ENCODE measurements around the gene IL1RAPL2.
"Not testable (repeated sequence)": the region's sequence is repeated elsewhere in the genome, so short reads cannot be mapped to it uniquely, and the experiment has no call there.

Gene IL1RAPL2

DNA sequence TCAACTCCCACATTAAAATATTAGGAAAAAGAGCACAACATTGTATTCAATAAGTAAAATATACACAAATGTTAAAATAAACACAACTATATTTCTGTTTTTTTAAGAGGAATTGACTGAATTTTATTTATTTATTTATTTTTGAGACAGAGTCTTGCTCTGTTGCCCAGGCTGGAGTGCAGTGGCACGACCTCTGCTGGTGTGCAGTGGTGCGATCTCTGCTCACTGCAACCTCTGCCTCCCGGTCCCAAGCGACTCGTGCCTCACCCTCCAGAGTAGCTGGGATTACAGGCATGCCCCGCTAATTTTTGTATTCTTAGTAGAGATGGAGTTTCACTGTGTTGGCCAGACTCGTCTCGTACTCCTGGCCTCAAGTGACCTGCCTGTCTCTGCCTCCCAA, 623.1 kb downstream of the IL1RAPL2 start:
- DNase-seq, result no peak

DNA sequence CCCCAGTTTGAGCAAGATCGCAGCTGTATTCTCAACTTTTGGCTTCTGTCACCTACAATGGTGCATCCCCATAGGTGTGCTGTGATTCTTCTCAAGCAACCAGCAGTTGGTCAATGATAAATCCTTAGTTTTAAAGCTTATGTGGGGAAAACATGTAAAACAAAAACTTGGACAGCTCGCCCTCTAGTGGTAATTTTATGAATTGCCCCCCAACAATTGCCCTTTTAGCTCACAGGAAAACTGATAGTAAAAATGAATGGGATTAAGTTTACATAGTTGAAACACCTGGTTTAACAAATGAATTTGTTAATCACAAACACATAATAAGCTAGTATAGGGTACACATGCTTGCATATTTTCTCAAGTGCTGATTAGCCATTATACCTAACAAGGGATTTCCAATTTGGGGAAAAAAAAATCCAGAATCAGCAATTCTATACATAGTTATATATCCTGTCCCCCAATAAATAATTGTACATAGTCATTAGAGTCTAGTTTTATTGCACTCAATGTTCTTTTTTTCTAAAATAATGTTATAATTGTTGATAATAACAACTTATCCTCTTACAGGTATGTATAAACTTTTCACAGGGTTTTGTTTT, 624.4 kb downstream of the IL1RAPL2 start:
- peak in 1 of 2 donors; percentile 28 for DNase-seq

DNA sequence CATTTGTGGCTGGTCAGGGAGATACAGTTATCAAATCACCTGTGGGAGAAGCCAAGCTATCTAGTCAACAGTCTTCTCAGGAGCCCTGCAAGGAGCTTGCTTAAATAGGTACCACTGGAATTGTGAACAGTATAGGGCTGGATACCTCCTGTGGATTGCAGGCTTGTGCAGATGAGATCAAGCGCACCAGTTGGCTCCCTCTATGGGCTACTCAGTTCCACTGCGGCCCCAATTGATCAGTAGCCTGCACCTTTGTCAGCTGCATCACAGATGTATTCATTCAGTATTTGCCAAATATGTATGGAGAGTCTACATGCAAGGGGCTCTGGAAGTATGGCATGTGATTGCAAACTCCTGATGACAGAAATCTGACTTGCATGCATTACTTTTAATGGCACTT, 625.9 kb downstream of the IL1RAPL2 start:
- DNase-seq, result no peak

DNA sequence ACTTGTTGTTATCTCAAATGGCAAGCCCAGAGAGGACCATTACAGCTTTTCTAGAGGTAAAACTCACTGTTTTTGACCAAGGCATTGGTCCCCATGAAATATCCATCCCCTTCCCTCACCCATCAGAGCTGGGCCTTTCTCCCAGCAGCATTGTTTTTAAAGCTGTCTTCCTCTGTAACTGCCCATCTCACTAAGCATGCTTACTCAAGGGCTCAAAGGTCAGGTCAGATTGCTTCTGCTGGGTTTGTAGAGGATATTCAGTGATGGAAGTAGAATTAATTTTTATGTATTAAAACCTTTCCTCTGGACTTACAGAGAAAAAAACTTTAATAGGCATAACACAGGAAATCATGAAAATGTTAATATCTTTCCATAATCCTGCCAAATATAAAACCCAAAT, 643.4 kb downstream of the IL1RAPL2 start:
- no peak for DNase-seq

DNA sequence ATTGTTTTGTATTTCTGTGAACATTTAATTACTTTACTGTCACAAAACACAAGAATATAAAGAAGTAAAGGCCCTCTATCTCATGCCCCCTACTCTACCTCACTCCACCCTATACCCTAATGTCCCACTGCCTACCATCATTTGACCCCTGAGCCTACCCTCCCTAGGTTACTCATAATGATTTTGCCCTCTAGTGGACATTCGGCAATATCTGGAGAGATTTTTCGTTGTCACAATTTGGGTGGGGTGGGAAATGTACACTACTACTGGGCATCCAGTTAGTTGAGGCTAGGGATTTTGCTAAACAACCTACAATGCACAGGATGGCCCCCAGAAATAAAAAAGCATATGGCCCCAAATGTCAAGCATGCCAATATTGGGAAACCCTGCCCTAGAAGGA, 644.3 kb downstream of the IL1RAPL2 start:
- DNase-seq, result no peak

DNA sequence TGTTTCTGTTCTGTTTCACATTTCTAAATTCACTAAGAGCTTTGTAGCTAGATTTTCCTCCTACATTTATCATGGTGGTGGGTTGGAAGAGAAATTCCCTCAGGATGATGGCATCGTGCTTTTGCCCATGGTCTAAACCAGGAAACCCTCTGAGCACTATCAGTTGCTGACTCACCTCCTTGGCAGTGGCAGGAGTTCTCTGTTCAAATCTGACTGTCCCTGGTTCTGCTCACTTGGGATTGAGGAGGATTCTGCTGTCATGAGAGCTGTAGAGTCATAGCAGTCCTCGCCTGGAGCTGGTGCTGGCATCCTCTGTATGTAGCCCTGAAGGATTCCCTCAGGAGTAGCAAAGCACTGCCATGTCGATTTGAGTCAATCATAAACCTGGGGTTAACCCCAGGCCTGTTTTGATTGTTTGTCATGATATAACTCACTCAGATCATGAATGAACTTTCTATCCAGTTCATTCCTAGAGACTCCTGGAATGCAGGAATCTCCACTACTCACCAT, 645.1 kb downstream of the IL1RAPL2 start:
- no peak for DNase-seq

DNA sequence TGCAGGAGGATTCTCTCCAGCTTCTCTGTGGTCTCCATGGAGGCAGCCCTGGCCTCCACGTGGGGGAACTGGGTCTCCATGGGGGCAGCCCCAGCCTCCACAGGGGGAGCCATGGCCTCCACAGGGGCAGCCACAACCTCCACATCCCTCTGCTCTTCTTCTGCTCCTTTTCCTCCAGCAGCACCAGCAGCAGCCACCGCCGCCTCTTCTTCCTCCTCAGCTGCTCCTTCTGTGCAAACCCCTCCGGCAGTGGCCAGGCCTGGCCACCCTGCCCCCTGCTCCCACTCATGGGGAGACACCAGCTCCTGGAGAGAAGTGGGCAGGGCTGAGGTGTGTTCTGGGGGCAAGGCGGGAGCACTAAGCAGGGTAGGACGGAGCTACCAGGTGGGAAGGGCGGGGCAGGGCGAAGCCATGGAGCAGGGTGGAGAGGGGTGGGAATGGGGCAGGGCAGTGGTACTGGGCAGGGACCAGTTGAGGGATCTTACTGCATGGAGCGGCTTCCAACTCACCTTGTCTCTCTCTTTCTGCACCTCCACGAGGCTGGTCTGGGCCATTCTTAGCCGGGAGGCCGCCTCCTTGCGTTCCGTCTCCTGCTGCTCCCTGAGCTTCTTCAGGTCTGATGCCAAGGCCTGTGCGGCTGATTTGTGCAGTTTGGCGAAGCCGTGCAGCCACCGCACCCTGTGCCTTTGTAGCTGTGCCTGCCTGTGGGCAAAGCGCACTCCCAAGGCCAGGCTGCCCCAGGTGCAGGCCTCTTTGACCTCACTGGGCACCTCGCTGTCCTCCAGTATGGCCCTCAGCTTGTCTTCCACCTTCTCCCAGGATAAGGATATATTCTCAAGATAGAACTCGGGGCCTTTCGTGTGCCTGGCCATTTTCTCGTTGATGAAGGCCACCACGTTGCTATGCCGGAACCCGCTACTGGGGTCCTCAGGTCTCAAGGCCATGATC, 653.7 kb downstream of the IL1RAPL2 start:
- no peak for DNase-seq

DNA sequence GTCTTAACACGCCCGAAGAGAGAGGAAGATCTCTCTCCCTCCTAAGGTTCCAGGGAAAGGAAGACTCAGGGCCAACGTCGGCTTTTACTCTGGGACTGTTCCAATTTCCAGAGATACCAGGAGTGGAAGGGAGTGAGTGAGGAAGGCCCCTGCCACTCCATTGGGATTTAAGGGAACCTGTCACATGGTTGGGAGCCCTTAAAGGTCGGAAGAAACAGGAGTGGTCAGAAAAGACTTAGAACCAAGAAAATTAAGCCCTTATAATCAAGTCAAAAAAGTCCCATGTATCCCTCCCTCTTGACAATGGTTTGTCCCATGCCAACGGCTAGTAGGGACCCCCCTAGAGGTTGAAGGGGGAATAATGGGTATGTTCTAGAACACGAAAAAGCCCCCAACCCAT, 654.6 kb downstream of the IL1RAPL2 start, which contains the start of gene TEX13A:
TEX13A (minus strand) TSS at position 59 of the 400 bp plus-strand sequence. CDS start 297 bp downstream, outside the sequence.
- no peak for DNase-seq

DNA sequence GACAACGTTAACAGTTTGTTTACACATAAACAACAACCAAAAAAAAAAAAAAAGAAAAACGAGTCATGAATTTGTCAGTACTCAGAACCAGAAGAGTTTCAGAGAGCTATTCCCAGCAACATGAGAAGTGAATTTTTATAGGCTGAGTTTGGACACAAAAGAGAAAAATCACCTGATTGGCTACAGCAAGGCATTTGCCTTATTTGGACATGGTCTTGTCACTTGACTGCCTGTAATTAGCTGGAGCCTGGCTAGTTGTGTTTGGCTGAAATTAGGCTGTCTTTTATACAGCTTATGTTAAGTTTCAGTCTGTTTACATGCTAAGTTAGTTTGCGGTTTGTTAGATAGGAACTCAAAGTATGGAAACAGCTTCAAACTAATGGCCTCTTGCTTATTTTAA, 655.4 kb downstream of the IL1RAPL2 start:
- DNase-seq, result no peak

DNA sequence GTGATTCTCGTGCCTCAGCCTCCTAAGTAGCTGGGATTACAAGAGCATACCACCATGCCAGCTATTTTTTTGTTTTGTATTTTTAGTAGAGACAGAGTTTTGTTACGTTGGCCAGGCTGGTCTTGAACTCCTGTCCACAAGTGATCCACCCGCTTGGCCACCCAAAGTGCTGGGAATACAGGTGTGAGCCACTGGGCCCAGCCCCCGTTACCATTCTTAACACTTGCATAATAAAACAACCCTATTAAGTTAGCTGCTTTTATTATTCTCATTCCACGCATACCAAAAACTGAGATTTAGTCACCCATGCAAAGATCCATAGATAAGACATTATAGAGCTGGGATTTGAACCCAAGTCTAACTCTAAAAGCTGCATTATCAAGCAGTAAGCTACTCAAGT, 660.5 kb downstream of the IL1RAPL2 start:
- no peak for DNase-seq

DNA sequence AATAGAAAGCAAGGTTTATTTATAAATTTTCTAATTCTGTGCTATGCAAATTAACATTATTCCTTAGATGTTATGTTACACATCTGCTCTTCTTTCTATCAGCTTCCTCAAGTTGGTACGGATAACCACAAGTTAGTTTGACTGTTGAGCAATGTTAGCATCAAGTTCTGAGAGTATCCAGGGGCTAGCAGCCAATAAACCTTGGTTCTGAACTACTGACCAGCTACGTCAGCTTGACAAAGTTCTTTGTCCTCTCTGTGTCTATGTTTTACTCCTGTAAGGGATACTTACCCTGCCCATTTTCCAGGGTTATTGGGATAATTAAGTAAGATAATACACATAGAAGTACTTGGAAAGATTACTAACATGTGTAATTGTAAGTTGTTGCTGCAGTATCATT, 662.6 kb downstream of the IL1RAPL2 start:
- no peak for DNase-seq

DNA sequence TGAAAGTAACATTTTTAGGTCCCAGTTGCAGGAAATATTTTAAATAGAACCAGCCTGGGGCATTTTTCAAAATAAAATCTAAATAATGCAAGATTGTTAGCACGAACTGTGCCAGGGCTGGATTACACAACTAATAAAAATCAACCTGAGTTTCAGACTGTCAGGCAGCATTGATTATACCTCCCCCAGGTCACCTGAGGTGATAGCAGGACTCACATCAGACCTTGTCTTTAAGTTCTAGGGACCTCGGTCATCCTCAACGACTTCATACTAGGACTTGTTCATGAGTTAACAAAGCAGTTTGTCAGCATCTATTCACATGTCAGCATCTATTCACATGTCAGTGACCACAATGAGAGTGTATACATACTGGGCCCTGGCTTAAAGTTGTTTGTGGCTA, 663.1 kb downstream of the IL1RAPL2 start:
- no peak for DNase-seq

DNA sequence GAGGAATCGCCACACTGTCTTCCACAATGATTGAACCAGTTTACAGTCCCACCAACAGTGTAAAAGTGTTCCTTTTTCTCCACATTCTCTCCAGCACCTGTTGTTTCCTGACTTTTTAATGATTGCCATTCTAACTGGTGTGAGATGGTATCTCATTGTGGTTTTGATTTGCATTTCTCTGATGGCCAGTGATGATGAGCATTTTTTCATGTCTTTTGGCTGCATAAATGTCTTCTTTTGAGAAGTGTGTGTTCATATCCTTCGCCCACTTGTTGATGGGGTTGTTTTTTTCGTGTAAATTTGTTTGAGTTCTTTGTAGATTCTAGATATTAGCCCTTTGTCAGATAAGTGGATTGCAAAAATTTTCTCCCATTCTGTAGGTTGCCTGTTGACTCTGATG, 671.4 kb downstream of the IL1RAPL2 start:
- DNase-seq, result not testable (repeated sequence)

DNA sequence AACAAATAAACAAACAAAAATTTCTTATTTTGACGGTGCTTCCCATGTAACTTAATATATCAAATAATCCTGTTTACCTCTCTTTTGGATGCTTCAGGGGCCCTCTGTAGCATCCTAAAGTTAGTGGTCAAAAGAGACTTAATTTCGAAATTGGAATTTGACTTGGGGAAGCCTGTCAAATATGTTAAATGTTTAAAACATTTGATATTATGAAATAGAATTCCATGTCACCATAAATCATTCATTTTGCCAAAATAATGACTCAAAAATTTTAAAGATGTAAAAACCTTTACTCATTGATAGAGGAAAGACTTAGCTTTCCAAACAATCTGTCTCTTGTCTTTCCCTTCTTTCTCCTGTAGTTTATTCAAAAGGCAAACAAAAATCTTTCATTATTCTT, 675.1 kb downstream of the IL1RAPL2 start:
- no peak for DNase-seq

DNA sequence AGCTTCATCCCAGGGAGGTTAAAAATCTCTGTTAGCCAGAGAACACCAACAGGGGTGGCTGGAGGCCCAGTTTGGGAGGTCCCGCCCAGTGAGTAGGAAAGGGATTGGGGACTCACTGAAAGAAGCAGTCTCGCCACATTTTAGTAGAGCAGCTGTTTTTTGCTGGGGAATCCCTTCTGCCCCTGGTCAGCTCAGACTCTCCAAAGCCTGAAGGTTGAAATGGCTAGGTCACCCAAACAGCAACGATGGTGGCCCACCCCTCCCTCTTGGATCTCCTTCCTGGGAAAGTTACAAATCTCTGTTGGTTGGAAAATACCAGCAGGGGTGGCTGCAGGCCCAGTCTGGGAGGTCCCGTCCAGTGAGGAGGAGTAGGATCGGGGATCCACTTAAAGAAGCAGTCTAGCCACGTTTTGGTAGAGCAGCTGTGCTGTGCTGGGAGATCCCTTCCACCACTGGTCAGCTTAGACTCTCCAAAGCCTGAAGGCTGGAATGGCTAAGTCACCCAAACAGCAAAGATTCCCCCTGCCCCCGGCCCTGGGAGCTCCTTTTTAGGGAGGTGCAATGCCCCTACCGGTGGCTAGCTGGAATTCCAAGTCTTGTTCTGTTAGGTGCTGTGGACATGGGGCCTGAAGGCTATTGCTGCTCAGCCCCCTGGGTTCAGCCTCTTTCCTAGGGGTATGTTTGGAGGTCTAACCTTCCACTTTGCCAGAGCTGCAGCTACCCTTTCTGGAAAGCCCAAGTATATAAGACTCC, 694.5 kb downstream of the IL1RAPL2 start:
- no peak for DNase-seq

DNA sequence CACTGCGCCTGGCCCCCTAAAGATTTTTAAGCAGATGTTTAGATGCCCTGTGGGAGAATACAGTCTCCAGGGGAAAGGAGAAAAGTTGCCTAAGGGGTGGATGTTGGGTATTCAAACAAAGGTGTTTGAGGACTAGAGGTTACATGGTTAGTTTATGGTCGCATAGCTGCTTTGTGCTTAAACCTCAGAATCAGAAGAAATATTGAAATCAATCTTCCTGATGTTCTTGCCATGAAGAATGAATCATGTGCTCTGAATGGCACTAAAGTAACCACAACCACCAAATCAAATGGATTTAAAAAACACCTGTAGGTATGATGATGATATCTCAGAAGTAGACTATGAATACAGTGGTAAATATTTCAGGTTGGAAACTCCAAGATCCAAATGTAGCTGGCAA, 697.2 kb downstream of the IL1RAPL2 start:
- DNase-seq, result no peak

DNA sequence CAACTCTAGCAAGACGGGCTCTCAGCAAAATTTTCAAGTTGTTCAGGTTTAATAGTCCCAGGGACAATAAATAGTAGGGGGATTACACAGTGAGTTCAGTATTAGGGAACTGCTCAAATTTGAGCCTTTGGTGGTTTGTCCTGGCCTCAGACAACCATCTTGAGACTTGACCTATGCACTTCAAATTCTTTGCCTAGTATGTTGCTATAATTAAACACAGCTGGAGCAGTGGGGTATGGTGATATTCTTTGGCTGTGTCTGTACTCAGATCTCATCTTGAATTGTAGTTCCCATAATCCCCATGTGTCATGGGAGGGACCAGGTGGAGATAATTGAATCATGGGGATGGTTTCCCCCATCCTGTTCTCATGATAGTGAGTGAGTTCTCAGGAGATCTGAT, 697.8 kb downstream of the IL1RAPL2 start:
- no peak for DNase-seq

DNA sequence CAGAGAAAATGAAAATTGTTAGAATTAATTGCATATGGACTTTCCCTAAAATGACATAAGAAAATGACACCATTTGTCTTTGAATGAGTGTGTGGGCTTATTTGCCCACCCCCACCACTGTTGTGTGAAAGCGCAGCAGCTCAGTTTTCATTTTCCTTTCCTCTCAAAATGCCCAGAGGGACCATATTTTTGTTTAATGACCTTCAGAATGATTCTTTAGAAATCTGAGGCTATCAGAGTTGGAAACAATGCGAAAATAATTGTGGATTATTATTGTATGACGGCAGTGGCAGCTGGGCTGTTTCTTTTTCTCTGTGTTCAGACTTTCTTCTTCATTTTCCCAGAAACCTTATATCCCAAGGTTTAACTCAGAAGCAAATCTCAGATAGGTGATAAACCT, 699.1 kb downstream of the IL1RAPL2 start:
- DNase-seq, result no peak

DNA sequence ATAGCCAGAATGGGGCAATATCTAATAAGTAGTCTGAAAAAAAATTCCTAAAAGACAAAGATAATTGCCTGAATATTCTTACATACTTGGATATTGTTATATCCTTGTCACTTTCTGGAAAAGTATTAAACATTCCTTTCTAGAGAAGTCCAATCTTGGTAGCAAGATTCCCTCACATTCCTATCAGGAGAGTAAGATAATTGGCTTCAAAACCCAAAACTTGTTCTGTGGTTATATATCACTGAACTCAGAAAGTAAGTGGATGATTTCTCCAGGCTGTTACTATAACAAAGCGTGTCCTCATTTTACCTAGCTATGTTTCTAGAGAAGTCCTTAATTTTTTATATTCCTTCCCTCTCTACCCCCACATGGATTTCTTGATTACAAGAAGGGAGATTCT, 700.5 kb downstream of the IL1RAPL2 start:
- no peak for DNase-seq

DNA sequence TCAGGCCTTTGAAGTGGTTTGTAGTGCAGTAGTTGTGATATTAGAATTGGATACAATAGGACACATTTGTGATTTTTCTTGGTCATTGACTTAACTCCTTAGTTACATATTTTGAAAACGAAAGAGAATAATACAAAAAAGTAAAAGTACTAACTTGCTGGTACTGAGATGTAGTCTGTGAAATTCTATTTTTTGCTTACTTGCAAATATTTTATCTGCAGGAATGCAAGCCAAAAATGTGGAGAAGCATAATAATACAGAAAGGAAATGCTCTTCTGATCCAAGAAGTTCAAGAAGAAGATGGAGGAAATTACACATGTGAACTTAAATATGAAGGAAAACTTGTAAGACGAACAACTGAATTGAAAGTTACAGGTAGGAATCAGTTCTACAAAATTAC, 701.2 kb downstream of the IL1RAPL2 start:
- no peak for DNase-seq

DNA sequence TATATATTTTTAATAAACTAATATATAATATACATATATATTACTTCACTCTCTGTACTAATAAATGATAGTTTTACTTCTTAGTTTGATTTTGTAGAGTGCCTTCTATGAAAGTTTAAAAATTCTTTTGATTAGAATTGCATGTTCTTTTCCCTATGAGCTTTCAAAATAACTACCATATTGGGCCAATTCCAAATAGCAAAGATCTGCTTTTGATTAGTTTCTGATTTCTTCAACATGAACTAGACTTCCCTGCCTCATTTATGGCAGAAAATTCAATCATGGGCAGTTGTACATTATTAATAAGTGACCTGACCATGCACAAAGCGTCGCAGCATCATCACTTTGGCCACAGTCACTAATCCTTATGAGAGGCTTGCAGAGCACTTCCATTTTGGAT, 703.4 kb downstream of the IL1RAPL2 start:
- no peak for DNase-seq

DNA sequence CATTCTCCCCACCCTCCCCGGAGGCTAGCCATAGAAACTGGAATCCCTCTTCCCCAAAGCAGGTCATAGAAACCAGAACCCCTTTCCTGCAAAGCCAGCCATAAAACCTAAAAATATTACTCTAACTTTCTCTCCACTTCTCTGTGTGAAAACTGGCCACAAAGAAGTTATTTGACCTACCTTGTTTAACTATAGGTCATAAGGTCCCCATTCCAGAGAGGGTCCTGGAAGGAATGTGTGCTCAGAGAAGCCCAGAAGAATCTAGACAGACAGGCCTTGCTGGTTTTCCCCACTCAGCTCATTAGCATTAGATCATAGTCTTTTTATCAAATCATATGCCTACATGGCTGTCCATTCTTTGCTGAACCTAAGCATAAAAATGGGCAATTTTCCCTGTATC, 707.3 kb downstream of the IL1RAPL2 start:
- DNase-seq, result no peak

DNA sequence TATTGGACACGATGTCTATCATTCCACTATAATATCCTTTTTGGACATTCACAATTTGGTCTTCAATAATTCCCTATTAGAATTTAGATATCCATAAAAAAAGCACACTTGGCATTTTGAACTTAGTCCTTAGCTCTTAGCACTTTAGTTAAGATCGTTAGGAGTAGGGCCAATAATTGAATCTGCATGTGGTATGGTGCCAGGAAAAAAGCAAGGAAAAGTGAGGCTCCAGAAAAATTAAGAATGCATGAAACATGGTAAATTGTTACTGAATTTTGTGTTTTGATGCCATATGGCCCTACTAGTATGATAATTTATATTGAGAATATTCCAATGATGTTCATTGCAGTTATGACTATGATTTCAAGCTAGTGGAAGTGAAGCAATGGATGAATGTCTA, 708.1 kb downstream of the IL1RAPL2 start:
- DNase-seq, result no peak

All from inflammatory macrophage treated with lipopolysaccharide for 1 hour (primary cell).